TTC549 (cell line): ENCODE results near the gene CASQ2.

Source experiments
- FAIRE-seq: peaks from 2 replicates; lab custom pipeline; 2012; peaks lifted over from hg19 to GRCh38; lab: Jason Lieb, UNC

CASQ2 gene

GRCh38 chr1:115658646-115659045, 109.9 kb downstream of the CASQ2 start:
- no peak for FAIRE-seq

- FAIRE-seq: no peak
Observed at GRCh38 chr1:115656461-115657077, 111.9 kb downstream of the CASQ2 start.

GRCh38 chr1:115655916-115656315, 112.6 kb downstream of the CASQ2 start:
- FAIRE-seq: no peak

- FAIRE-seq: no peak
Observed at GRCh38 chr1:115655306-115655663, 113.2 kb downstream of the CASQ2 start.

GRCh38 chr1:115654663-115655305, 113.7 kb downstream of the CASQ2 start:
- no peak for FAIRE-seq

- FAIRE-seq: no peak
Observed at GRCh38 chr1:115654125-115654524, 114.4 kb downstream of the CASQ2 start.

GRCh38 chr1:115652236-115652788, 116.2 kb downstream of the CASQ2 start:
- FAIRE-seq: no peak

- FAIRE-seq: no peak
Observed at GRCh38 chr1:115651391-115651790, 117.1 kb downstream of the CASQ2 start.

GRCh38 chr1:115650961-115651360, 117.6 kb downstream of the CASQ2 start:
- no peak for FAIRE-seq
